Activated CD4-positive, CD25-positive, alpha-beta regulatory T cell treated with anti-CD3 and anti-CD28 coated beads, Interleukin-2, amount 50 U/mL, for 24 hours (primary cell): Measurements from ENCODE around the gene SSR4.
A peak's percentile ranks its signal among the peaks of the same experiment; 100 is the strongest.
"Not testable (repeated sequence)": the region's sequence is repeated elsewhere in the genome, so short reads cannot be mapped to it uniquely, and the experiment has no call there.

Source experiments
- ATAC-seq, 2 donors: fragments of 150-1000 bp; cut with Tn5 transposase; one replicate each; pipeline ENCODE4 v1.10.0; 2021; ENCODE audit warnings: mild to moderate bottlenecking in 1 of 2, moderate library complexity in 1 of 2

The SSR4 gene

GRCh38 chrX:153806999-153807575 lies 12.6 kb downstream of the SSR4 start:
- ATAC-seq = no peak

DNA sequence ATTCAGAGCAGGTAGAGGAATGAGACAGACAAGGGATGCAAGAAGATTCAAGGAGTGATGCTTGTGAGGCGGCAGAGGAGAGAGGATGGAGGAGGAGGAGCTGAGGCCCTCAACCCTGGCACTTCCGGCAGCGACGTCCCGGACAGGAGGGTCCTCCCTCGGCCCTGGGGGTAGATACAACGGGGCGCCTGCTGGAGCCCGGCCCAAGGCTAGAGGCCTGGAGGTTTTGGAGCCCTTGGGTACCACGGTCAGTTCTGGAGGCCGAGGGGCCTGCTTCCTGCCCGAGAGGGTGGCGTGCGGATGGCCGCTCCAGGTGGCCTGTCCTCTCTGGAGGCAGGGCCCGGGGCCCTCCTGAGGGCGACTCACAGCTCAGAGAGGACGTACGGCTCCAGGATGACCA lies 13.5 kb downstream of the SSR4 start:
- no peak for ATAC-seq

- ATAC-seq = no peak
Observed at GRCh38 chrX:153812220-153812619, 17.8 kb downstream of the SSR4 start.

- no peak for ATAC-seq
Observed at GRCh38 chrX:153813161-153813560, 18.7 kb downstream of the SSR4 start.

GRCh38 chrX:153814591-153815315 lies 20.3 kb downstream of the SSR4 start:
- ATAC-seq = no peak

DNA sequence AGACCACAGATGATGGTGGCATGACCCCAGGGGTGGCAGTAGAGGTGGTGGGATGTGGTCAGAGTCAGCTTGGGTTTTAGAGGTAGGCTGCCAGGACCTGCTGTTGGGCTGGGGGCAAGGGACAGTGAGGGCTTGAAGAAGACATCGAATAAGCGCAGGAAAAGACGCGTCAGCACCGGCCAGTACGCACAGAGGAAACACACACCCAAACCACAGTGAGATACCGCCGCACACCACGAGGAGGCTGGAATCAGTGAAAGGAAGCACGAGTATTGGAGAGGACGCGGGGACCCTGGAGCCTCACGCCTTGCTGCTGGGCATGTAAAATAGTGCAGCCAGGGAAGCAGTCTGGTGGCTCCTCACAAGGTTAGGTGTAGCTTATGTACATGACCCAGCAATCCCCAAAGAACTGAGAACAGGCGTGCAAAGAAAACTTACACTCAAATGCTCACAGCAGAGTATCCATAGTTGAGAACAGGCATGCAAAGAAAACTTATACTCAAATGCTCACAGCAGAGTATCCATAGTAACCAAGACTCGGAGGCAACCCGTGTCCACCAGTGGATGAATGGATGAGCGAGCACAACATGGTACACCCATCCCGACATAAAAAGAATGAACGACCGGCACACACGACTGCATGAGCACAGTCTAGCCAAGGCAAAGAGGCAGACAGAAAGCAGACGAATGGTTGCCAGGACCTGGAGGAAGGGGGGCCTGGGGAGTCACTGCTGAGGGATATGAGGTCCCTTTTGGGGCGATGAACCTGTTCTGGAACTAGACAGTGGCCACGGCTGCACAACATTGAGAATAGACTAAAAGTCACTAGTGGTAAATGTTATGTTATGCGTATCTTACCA lies 22.6 kb downstream of the SSR4 start:
- ATAC-seq = no peak

DNA sequence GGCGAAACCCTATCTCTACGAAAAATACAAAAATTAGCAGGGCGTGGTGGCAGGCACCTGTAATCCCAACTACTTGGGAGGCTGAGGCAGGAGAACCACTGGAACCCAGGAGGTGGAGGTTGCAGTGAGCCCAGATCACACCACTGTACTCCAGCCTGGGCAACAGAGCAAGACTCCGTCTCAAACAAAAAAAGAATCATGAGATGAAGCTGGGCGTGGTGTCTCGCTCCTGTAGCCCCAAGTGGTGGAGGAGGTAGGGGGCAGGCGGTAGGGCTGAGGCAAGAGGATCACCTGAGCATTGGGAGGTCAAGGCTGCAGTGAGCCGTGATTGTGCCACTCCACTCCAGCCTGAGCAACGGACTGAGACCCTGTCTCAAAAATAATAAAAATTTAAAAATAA lies 23.6 kb downstream of the SSR4 start:
- ATAC-seq = not testable (repeated sequence)

- peak; percentile 56 to 71 for ATAC-seq
Observed at GRCh38 chrX:153818571-153819383, 24.3 kb downstream of the SSR4 start.

- no peak for ATAC-seq
Observed at GRCh38 chrX:153819384-153820040, 25.0 kb downstream of the SSR4 start.

- no peak for ATAC-seq
Observed at GRCh38 chrX:153820601-153821000, 26.1 kb downstream of the SSR4 start.

GRCh38 chrX:153821066-153821465 lies 26.6 kb downstream of the SSR4 start:
- no peak for ATAC-seq

DNA sequence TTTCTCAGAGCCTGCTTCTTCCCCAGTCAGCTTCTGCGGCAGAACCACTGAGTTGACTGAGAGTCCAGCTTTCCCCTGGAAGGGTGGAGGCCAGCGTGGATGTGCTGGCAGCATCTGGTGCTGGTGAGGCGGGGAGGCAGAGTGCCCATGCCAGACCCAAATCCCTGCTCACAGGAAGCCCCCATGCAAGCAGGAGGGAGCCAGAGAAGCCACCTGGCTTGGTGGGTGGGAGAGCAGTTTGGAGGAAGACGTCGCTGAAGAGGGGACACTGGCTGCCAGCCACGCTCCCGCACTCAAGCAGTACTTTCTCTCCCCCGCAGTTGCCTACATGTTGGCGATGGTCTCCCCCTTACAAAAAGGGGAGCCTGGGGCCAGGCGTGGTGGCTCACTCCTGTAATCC lies 29.9 kb downstream of the SSR4 start:
- ATAC-seq = no peak

DNA sequence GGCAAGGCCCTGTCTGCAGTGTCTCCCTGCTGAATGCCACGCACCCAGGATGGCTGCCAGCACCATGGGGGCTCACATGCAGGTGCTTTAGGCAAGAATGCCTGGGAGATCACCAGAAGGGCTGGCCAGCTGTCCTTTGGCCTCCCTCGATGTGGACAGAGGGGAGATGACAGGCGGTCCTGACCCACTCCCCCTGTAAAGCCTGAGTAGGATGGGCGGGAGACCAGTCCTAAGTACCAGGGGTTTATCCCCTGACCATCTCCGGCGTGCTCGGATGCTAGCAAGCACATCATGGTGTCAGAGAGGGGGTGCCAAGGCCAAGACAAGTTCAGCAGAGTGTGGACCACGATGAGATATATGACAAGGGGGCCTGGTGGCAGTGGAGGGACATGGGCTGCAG lies 30.6 kb downstream of the SSR4 start:
- ATAC-seq = no peak

GRCh38 chrX:153827016-153827415 lies 32.5 kb downstream of the SSR4 start:
- no peak for ATAC-seq

GRCh38 chrX:153827903-153828302 lies 33.4 kb downstream of the SSR4 start:
- no peak for ATAC-seq

- ATAC-seq = no peak
Observed at GRCh38 chrX:153828308-153828707, 33.8 kb downstream of the SSR4 start.

- peak in 1 of 2 donors; percentile 20 for ATAC-seq
Observed at GRCh38 chrX:153828723-153829548, 34.5 kb downstream of the SSR4 start.

DNA sequence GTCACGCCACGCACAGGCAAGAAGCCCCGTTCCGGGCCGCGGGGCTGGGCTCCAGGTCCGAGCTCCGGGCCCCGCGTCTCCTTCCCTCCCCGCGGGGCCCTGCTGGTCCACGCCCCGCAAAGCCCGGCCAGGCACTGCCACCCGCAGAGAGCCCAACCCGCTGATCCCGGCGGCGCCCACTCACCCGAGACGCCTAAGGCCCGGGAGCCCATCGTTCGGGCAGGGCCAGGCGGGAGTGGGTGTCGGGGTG lies 35.0 kb downstream of the SSR4 start:
- no peak for ATAC-seq

DNA sequence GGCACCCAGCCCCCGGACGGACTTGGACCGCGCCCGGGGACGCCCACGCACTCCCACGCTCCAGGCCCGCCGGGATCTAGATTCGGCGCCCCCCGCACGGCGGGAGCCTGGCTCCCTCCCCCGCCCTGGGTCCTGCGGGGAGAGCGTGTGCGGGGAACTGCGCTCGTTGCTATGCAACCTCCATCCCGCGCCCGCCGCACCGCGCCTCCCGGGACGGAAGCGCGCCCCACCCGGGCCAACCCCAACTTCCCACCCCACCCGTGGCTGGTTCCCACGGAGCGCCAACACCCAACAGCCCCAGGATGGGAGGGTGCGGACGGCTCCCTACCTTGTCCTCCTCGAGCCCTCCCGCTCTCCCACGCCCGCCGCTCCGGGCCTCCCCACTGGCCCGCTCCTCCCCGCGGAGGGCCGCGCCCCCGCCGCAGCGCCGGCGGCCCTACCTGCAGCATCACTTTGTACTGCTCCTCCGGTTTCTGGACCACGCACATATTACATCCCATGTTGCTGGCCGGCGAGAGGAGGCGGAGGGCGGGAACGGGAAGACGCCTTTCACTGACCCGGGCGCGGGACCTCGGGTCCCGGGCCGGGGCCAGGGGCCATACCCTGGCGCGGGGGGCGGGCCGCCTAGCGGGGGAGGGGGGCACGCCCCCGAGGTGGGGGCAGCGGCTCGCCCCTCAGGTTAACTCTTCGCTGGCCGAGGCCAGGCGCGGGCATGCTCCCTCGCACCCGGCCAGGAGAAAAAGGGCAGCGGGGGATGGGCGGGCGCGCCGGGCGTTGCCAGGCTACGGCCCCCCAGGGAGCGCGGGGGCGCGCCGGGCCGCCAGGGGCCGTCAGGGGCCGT lies 35.6 kb downstream of the SSR4 start, which contains the start of gene PDZD4:
PDZD4 (minus strand) TSS at position 746 of the 841 bp plus-strand sequence; CDS start at position 500, 246 bp downstream.
- peak in 1 of 2 donors; percentile 38 for ATAC-seq

DNA sequence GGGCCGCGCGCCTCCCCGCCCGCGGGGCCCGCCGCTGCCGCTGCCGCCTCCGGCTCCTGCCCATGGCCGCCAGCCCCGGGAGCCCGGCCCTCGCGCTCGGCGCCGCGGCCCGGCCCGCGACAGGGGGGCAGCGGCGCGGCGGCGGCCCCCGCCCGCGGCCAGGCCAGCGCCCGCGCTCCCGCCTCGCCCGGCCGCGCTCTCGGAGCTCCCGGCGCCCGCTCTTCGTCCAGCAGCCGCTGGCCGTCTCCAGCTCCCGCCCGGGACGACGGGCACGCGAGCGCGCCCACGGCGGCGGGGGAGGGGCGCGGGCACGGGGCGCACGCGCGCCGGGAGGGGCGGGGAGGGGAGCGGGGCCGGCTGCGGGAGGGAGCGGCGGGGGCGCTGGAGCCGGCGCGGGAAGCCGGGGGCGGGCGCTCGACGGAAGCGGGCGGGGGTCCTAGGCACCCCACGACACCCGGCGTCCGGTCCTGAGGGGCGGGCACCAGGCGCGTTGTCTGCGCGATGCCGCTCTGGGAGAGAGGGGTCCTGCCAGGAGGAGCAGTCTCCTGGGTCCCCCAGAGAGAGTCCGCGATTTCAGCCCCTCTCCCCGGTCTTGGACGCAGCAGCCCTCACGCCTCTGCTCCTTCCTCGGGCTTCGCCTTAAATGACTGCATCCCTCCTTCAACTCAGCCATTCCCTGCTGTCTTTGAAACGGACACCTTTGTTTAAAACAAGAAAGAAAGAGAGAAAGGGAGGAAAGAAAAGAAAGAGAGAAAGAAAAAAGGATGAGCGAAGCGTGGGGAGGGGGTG lies 36.4 kb downstream of the SSR4 start:
- ATAC-seq = no peak
